GM12872 (cell line): ENCODE measurements around the gene SERPINA4.

Experiments used
- TF ChIP-seq, protein P1 (sequence below): IDR thresholded peaks from 3 replicates; pipeline ENCODE4 v1.5.1; 2011; ENCODE audit warnings: low read depth, mild to moderate bottlenecking, low read length, moderate library complexity; ENCODE audit not compliant: insufficient read depth

The SERPINA4 gene

DNA sequence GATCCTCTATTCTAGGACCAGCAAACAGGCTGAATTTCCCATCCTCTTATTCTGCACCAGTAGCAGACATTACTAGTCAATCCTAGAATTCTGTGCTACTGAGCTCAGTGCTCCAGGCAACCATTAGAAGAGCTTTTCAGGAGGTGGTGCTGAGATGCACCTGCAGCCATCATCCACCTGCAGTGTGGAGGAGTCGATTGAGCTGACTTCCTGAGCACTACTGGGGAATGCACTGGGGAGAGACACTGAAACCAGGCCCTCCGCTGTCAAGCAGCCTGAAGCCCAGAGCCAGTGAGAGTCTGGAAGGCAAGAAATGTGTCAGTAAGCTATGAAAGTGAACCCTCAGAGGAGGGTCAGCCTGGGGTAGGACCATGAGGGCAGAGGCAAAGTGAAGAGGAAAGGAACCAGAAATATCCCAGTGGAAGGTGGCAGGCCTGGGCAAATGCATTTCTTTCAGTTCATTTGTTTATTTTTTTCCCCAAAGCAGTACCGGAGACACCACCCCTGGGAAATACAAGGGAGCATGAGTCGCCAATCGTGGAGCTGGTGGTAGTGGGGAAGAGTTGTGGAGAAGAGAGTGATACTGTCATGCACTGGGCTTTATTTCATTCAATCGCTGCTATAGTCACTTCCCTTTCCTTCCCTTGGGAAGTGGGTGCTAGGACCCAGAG lies 23.0 kb upstream of the SERPINA4 start:
- TF ChIP-seq, protein P1, sequence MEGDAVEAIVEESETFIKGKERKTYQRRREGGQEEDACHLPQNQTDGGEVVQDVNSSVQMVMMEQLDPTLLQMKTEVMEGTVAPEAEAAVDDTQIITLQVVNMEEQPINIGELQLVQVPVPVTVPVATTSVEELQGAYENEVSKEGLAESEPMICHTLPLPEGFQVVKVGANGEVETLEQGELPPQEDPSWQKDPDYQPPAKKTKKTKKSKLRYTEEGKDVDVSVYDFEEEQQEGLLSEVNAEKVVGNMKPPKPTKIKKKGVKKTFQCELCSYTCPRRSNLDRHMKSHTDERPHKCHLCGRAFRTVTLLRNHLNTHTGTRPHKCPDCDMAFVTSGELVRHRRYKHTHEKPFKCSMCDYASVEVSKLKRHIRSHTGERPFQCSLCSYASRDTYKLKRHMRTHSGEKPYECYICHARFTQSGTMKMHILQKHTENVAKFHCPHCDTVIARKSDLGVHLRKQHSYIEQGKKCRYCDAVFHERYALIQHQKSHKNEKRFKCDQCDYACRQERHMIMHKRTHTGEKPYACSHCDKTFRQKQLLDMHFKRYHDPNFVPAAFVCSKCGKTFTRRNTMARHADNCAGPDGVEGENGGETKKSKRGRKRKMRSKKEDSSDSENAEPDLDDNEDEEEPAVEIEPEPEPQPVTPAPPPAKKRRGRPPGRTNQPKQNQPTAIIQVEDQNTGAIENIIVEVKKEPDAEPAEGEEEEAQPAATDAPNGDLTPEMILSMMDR = no peak

GRCh38 chr14:94539181-94539580 lies 22.1 kb upstream of the SERPINA4 start:
- TF ChIP-seq, protein P1 = no peak

- TF ChIP-seq, protein P1 = no peak
Measured at GRCh38 chr14:94540031-94540794, 21.0 kb upstream of the SERPINA4 start.

DNA sequence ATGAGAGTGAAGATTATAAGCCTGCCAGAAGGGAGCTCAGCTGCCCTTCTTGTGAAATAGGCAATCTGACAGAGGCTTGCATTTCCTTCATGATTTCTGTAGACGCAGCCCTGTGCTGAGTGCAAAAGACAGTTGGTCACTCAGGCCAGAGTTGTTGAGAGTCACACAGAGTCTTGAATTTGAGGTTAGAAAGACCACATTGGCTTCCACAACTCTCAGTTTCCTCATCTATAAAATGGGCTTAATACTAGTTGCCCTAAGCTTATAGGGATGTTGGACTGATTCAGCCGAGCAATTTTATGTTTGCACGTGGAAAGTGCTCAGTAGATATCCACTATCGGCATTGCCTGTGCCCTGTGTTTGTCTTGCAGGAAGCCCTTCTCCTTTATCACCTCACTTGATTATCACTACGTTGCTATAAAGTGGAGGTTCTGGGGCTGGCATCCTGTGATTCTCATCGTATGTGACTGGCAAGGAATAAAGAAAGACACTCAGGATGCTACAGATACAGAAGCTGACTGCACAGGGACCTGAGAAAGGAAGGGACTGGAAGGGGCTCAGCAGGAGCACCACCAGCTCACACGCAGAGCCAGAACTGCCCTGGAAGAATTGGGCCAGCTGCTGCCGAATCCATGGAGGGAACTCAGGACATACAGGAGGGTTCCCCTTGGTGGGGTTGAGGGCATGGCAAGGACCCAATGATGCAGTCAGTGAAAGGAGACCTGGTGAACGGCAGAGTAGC lies 19.8 kb upstream of the SERPINA4 start:
- TF ChIP-seq, protein P1 = no peak

GRCh38 chr14:94542111-94542810 lies 19.0 kb upstream of the SERPINA4 start:
- TF ChIP-seq, protein P1 = no peak

GRCh38 chr14:94542811-94543440 lies 18.3 kb upstream of the SERPINA4 start:
- TF ChIP-seq, protein P1 = no peak
